ENCODE measurements around the gene VPS52.

- TF ChIP-seq YY1 (IDR thresholded peaks at IDR 0.05; ENCODE audit: insufficient read depth, insufficient read length) (no peak), SUZ12 (IDR thresholded peaks at IDR 0.05; ENCODE audit: extremely low read depth, insufficient read depth, insufficient read length) (no peak), ZNF274 (IDR thresholded peaks at IDR 0.05; ENCODE audit: low read depth, low read length) (no peak)
These were observed 26.5 kb upstream of the VPS52 start for GRCh38 chr6:33297956-33298772.

Data from NT2/D1 (cell line).